HG03432 (cell line): ENCODE measurements around the gene FFAR3.
"Not testable (repeated sequence)": the region's sequence is repeated elsewhere in the genome, so short reads cannot be mapped to it uniquely, and the experiment has no call there.

Experiments used
- ATAC-seq: cut with Tn5 transposase; IDR thresholded peaks from one replicate; pipeline ENCODE4 v1.9.1; 2021; ENCODE audit warnings: mild to moderate bottlenecking, moderate library complexity; ENCODE audit not compliant: unreplicated experiment

FFAR3 gene

DNA sequence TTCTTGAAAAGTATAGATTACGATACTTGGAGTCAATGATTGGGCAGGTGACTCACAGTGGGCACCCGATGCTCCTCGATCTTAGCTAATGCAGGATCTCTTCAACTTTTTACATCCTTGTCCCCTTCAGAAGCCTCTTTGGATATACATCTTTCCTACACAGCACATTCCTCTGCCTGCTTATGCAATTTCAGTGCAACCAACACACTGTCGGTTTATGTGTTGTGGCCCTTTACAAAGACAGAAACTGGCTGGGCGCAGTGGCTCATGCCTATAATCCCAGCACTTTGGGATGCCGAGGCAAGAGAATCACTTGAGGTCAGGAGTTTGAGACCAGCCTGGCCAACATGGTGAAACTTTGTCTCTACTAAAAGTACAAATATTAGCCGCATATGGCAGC is 15.2 kb downstream of the FFAR3 start:
- ATAC-seq, result no peak

DNA sequence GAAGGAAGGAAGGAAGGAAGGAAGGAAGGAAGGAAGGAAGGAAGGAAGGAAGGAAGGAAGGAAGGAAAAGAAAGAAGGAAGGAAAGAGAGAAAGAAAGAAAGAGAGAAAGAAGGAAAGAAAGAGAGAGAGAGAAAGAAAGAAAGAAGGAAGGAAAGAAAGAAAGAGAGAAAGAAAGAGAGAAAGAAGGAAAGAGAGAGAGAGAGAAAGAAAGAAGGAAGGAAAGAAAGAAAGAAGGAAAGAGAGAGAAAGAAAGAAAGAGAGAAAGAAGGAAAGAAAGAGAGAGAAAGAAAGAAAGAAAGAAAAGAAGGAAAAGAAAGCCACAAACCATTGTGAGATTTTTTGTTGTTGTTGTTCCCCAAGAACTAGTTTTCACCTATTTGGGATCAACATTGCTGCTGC is 15.8 kb downstream of the FFAR3 start:
- not testable (repeated sequence) for ATAC-seq

DNA sequence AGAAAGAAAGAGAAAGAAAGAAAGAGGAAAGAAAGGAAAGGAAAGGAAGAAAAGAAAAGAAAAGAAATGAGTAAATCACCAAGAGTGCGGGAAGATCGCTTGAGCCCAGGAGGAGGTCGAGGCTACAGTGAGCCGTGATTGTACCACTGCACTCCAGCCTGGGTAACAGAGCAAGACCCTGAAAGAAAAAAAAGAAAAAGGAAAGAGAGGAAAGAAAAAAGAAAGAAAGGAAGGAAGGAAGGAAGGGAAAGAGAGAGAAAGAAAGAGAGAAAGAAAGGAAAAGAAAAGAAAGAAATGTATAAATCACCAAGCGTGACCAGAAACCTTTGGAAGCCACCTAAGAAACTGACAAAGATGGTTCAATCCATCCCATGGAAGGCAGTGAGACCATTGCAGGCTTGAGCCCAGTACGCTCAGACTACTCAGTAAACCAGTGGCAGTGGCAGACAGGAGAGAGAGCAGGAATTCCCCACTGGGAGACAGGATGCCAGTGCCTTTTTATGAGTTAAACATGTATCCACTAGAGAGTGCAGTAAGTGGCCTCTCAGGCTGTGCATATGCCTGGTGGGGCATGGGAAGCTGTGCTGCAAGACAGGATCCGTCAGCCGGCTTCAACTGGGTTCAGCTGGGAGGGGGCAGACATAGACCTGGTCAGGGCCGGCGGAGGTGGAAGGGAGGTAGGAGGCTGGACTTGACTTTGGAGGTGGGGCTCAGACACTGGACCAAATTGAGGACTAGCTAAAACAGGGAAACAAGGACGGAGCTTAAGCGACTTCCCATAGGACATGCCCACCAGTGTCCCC is 17.4 kb downstream of the FFAR3 start:
- ATAC-seq, result no peak

DNA sequence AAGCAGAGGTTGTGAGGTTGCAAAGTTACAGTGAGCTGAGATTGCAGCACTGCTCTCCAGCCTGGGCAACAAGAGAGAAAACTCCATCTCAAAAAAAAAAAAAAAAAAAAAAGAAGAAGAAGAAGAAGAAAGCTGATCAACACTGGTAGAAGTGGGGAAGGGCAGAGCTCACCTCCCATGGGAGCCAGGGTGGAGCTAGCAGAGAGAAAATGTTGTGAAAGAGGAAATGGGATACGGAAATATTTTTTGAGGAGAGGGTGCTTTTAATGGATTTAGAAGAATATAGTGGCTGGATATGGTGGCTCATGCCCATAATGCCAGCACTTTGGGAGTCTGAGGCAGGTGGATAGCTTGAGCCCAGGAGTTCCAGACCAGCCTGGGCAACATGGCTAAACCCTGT is 19.4 kb downstream of the FFAR3 start:
- ATAC-seq, result no peak

DNA sequence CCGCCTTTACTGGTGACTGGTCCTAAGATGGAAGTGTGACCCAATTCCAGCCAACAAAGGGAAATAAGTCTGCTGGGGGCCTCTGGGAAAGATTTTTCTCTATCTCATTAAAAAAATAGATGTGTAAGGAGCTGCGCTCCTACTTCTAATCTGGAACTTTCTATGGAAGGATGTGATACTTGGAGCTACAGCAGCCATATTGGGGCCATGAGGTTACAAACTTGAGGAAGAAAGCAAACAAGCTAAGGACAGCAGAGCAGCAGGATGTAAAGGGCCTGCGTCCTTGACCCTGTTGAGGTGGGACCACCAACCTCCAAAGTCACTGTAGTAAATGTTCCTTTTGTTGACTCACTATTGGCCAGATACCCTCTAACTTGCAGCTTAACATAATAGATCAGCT is 20.1 kb downstream of the FFAR3 start:
- ATAC-seq, result no peak

DNA sequence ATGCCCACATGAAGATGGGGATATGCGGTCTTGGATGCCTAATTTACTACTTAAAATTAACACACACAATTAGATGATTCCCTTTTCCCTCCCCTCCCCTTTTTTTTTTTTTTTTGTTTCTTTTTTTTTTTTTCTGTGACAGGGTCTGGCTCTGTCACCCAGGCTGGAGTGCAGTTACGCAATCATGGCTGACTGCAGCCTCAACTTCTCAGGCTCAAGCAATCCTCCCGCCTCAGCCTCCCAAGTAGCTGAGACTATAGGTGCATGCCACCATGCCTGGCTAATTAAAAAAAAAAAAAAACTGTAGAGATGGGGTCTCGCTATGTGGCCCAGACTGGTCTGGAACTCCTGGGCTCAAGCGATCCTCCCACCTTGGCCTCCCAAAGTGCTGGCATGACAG is 21.3 kb downstream of the FFAR3 start:
- not testable (repeated sequence) for ATAC-seq

DNA sequence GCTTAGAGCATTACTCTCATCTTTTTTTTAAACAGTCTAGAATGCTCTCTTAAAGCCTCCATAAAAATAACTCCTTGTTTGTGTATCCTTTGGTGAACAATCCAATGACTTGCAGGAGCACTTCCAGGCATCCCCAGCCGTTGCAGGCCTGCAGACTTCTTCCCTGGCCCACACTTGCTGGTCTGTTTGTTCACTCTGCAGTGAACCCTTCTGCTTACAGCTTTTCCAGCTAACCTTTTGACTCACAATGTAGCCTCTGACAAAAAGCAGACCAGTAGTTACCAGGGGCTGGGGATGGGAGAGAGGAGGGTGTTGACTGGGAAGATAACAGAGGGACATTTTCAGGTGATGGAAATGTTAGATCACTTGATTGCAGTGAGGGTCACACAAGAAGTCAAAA is 21.7 kb downstream of the FFAR3 start:
- ATAC-seq, result no peak

DNA sequence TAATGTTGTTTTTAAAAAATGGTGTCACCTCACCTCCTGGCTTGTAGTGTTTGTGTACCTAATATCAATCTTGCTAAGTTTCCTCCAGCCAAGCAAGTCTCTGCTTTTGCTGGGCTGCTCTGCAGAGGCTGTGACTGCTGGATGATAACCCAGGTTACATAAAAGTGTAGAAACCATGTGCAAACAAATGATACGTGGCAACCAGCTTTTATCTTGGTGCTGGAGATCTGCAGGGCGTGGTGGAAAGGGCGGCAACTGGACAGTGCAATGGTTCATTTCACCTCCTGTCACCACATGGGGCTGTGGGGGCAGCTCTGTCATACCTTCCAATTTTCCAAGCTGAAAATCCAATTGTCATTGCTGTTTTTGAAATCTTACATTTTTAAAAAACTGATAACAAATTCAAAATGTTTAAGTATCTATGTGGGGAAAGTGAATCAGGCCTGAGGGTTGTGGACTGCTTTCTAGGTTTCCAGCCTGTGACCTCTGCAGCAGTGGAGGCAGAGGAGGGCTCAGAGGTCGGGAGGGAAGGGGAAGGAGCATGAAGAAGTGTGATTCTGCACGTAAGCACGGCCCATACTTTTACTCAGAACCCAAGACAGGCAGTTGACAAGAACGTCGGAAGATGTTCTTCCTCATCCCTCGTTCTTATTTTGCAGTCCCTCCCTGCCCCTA is 22.3 kb downstream of the FFAR3 start:
- ATAC-seq, result no peak

DNA sequence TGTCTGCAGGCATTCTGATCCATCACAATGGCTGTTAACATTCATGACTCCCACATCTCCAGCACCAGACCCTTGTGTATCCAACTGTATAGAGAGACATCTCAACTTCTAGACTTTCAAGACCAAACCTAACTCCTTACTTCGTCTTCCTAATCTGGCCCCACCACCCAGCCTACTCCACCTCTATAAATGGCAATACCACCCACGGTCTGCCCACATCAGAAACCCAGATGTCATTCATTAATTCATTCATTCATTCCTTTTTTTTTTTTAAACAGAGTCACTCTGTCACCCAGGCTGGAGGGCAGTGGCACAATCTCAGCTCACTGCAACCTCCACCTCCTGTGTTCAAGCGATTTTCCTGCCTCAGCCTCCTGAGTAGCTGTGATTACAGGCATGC is 23.1 kb downstream of the FFAR3 start:
- no peak for ATAC-seq

DNA sequence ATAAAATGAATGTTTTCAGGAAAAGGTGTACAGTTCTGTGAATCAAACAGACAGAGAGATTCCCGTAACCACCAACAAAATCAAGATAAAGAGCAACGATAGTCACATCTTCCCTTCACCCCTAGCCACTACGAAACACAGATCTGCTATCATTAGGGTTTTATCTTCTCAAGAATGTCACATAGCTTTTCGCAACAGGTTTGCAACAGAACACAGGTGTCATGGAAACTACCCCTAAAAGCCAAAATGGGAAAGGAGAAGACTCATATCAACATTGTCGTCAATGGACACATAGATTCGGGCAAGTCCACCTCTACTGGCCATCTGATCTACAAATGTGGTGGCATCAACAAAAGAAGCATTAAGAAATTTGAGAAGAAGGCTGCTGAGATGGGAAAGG is 23.7 kb downstream of the FFAR3 start:
- no peak for ATAC-seq

DNA sequence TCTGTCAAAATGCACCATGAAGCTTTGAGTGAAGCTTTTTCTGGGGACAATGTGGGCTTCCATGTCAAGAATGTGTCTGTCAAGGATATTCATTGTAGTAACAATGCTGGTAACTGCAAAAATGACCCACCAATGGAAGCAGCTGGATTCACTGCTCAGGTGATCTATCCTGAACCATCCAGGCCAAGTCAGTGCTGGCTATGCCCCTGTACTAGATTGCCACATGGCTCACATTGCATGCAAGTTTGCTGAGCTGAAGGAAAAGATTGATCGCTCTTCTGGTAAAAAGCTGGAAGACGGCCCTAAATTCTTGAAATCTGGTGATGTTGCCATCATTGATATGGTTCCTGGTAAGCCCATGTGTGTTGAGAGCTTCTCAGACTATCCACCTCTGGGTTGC is 25.3 kb downstream of the FFAR3 start:
- no peak for ATAC-seq

DNA sequence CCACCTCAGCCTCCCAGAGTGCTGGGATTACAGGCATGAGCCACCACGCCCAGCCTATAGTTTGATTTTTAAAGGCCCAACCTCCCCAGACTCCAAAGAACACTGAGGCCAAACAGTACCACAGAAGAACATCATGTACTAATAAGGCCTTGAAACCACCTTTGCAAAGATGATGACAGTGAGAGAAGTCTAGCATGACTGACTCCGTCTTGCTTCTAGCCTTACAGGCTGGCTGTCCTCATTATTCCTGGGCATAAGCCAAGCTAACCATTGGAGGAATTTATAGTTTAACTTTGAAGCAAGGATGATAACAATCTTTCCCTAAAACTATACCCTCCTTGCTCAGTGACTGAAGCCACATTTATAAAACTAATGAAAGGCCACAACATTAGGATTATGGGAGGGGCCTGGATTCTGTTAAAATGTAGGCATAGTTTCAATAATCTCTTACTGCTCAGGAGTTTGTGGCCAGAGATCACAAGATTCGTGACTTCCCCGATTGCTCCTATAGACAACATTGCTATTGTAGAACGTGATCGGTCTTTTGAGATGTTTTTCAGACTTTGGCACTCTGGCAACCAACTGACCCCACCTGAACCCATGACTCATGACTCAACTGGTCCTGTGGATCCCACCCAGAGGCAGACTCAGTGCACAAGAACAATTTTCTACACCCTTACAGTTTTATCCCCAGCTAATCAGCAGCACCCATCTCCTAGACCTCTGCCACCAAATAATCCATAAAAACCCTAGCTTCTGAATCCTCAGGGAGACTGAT is 30.2 kb downstream of the FFAR3 start:
- ATAC-seq, result no peak

DNA sequence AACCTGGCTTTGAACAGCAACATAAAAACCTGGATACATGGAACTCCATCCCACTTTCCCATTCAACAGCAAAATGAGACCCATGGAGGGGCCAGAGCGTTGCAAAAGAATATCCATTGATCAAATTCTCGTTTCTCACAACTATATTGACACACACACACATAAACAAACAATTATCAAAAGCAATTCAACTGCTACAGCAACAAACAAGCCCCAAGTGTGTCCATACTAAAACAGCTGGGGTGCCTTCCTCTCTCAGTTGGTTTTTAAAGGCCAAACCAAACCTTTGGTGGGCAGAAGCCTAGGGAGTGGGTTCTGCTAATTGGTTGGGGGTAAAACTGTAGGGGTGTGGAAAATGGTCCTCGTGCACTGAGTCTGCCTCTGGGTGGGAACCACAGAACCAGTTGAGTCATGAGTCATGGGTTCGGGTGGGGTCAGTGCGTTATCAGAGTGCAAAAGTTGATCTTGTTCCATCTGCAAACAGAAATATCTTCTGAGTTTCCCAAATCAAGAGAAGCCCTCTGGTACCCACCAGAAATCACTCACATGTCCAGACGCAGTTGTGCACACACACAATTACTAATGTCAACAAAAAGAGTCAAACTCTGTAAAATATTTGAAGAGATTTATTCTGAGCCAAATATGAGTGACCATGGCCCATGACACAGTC is 31.1 kb downstream of the FFAR3 start:
- no peak for ATAC-seq

DNA sequence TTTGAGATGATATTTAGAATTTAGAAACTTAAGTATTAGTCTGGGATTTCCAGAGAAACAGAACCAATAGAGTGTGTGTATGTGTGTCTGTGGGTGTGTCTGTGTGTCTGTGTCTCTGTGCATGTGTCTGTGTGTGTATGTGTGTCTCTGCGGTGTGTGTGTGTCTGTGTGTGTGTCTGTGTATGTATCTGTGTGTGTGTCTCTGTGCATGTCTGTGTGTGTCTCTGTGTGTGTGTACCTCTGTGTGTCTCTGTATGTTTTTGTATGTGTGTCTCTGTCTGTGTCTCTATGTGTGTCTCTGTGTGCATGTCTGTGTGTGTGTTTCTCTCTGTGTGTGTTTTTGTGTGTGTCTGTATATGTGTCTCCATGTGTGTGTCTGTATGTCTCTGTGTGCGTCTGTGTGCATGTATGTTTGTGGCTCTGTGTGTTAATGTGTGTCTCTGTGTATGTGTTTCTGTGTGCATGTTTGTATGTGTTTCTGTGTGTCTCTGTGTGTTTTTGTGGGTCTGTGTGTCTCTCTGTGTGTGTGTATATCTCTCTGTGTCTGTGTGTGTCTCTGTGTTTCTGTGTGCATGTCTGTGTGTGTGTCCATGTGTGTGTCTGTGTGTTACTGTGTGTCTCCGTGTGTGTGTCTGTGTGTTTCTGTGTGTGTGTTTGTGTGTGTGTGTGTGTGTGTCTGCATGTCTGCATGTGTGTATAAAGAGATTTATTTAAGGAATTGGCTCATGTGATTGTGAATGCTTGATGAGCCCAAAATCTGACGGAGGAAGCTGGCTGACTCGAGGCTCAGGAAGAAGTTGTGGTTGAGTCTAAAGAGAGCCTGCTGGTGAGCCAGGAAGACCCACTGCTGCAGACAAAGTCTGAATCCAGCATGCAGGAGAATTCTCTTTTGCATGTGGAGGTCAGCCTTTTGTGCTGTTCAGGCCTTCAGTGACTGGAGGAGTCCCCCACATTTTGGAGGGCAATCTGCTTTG is 34.8 kb downstream of the FFAR3 start:
- ATAC-seq, result no peak

DNA sequence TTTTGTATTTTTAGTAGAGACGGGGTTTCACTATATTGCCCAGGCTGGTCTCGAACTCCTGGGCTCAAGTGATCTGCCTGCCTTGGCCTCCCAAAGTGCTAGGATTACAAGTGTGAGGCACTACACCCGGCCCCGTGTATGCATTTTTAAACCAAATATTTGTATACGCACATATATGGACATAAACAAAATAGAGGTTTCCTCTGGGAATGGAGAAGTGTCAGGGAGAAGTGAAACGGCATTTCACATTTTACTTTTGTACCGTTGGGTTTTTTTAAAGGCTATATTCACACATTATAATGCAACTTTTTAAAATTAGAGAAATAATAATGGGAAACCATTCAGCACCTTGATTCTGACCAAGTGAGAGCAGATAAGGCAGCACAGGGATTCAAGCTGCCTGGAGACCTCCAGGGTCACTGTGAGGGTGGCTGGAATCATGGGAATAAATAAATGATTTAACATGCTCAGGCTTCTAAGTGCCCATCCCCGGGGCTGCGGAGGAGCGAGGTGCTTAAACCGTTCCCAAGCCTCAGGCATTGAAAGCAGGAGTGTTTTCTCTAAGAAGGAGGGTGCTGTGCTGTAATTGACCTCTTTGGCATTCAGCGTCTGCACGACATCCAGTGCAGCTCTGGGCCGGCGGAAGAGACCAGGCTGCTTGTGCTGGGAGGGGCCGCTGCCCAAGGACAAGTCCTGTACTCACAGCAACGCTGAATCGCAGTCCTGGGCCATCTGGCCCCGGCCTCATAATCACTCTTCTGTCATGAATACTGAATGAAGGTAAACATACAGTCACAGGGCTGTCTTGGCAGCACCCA is 37.3 kb downstream of the FFAR3 start:
- no peak for ATAC-seq

DNA sequence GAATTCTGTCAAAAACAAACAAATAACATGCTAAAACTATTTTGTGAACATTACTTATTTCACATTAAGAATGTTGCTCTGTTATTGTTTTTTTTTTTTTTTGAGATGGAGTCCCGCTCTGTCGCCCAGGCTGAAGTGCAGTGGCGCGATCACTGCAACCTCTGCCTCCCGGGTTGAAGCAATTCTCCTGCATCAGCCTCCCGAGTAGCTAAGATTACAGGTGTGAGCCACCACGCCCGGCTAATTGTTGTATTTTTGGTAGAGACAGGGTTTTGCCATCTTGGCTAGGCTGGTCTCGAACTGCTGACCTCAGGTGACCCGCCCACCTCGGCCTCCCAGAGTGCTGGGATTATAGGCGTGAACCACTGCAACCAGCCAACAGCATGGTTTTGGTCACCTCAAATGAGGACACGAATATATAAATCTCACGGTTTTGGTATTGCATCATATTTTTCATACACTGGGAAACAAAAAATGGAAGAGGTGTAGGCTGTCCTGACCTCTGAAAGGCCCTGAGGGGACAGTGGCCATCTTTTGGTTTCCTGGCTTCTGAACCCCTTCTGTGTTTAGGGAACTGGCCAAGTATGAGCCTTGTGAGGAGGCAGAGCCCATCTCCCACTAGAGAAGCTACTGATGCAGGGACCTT is 38.1 kb downstream of the FFAR3 start:
- no peak for ATAC-seq

DNA sequence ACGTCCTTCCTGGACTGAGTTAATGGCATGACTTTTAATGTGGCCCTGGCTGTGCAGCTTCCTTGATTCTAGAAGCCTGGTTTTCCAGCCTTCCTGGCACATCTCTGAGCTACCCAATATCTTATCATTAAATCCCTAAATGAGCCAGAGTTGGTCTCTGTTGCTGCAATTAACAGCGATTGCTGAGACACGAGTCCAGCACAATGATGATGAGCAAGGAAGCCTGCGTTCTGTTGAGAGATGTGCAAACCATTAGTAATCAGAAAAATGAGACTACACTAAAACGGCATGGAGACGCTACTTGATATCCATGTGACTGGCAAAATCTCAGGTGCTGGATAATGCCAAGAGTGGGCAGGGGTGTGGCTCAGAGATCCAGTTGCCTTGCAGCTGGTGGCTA is 38.8 kb downstream of the FFAR3 start:
- no peak for ATAC-seq

DNA sequence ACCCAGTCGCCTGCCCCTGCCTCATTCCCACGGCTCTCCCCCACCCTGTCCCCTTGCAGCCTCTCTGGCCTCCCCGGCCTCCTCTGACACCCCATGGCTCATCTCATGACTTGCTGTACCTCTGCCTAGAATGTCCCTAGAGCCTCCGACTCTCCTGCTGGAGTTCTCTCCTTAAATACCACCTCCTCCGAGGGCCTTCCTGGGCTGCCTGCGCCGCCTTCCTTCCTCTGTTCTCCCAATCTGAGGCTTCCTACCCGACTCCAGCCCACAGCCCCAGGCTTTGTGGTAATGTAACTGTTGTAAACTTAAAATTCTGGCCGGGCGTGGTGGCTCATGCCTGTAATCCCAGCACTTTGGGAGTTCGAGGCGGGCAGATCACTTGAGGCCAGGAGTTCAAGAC is 40.3 kb downstream of the FFAR3 start:
- no peak for ATAC-seq

DNA sequence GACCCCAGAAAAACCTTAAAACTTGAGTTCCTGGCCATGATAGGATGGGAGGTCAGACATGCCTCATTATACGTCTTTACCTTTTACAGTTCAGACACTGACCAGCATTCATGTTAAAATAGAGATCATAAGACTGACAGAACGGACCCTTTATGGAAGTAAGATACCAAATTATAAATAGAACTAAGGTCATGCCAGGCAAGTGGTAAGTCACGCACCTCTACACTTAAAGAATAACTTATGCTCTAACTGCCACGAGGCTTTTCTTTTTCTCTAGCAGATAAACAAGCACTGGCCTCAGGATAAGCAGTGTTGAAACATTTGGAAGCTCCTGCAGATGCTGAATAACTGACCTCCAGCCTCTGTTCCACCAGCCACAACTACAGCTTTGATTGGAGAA is 41.0 kb downstream of the FFAR3 start:
- ATAC-seq, result no peak
